CD4-positive, alpha-beta T cell treated with Interleukin-15 for 4 hours (primary cell): Measurements from ENCODE around the gene FAM53B.
"Not testable (repeated sequence)": the region's sequence is repeated elsewhere in the genome, so short reads cannot be mapped to it uniquely, and the experiment has no call there.

ENCODE experiments used
- DNase-seq: peaks from one replicate; pipeline ENCODE4 v3.0.0-alpha.2; 2020; ENCODE audit warnings: low spot score

Gene FAM53B

DNA sequence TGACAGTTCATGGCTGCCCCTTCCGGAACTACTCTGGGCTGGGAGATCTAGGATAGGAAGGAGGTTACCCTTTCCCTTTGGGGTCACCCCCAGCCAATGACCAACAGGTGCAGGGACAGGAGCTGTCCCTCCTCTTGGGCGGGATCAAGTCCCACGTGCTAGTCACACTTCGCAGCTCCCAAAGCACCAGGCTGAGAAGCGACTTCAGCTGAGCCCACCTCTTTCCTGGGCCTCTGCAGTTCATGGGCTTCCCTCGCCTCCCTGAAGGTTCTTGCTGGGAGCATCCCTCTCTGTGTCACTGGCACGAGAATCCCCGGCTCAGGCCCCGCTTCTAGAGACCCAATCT, 115.5 kb downstream of the FAM53B start:
- DNase-seq, result no peak

DNA sequence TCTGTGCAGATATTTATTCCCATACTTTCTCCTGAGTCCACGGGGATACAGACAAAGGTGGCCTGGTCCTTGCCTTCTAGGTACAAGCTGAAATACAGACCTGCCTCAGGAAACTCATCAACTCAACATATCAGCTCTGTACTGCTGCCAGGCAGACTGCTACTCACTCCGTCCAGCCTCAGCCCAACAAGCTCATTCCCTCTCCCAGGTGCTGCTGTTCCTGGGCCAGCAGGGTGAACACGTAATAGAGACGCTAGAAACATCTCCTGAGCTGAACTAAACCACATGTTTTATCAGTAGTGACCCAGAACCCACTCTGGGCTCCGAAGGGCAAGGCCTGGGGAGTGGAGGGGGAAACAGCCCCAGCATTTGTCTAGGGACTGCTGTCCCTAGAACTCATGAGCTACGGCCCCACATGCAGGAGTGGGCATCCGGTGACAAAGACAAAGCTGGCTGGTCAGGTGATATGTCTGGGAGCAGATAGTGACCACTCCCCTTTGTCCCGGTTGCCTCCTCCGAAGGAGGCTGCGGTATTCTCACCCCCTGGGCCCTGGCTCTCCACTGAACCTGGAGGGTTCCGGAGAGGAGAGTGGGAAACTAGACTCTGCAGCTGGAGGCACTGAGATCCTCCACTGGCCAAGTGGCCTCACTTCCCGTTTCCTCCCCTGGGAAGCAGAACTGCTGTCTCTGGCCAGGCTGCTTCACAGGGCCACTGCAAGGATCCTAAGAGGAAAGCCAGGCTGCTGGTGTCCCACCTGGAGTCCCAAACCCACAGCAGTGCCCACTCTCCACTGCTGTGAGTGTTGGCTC, 116.1 kb downstream of the FAM53B start:
- DNase-seq, result no peak

DNA sequence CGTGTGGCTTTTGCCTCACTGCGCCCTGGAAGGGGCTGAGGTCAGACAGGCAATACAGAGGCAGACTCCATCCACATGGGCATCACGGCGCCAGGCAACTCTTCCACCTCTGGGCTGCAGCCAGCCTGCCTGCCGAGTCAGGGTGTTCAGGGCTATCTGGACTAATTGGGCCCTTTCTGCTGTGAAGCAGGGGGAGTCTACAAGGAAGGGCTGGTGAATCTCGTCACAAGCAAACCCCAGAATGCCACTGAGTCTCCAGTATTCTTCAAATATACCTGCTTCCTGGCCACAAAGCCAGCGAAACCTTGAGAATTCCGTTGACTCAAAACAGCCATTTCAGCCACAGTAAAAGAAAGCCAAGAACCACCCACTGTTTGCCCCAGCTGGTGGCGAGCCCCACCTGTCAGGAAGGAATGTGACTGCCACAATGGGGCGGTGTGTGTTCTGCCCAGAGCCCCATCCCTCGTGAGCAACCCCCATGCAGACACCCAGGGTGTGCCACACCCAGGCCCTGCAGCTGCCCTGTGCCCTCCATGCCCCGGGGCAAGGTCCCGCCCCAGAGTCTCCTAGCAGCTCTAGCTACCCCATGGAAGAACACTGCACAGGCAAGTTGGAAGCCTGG, 117.3 kb downstream of the FAM53B start:
- peak; percentile 63 for DNase-seq

DNA sequence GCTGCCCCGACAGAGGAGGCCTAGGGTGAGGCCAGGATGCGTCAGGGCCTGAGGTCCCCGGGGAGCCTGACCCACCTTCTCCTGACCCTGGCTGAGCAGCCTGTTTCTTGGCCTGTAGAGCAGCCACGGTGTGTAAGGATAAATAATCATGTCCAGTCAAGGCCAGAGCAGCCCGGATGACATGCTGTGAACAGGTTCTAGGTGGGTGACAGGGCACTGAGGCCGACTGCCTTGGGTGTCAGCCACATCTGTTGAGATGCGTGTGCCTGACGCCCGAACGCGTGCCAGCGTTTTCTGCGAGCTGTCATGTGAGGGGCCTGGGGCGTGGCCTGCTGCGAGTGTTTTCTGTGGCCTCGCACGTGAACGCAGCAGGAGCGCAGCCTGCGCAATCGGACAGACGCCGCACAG, 118.3 kb downstream of the FAM53B start:
- no peak for DNase-seq

DNA sequence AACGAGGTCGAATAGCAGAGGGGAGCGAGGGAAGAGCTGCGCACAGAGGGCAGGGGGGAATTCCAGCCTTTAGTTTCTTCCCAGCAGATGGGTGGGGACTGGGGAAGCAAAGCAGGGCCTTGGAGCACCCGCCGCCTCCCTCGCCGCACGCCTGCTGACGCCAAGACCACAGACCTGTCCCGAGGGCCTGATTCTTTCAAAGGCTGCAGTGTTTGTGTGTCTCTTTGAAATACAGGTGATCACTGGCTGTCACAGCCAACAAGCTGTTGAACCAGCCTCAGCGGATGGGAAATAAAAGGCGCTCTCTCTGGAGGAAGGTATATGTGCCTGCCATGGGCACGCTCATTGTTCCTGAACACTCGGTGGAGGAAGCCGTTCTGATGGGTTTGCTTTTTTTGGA, 119.3 kb downstream of the FAM53B start:
- no peak for DNase-seq

DNA sequence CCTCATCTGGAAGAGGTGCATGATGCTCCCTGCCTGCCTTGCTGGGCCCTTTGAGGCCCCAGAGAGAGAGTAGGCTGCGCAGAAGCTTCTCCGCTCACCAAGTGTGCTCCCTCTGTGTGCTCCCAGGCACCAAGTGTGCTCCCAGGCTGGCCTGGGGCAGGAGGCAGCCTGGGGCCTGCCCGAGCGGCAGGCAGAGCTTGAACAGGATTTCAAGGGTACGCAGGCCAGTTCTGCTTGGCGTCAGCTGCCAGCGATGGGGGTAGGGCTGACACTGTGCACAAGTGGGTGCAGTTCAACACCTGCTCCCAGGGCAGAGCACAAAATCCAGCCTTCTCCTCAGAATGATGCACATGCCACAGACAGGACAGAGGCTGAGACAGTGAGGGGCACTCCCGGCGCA, 119.7 kb downstream of the FAM53B start:
- DNase-seq, result no peak

GRCh38 chr10:124624006-124624405, 120.2 kb downstream of the FAM53B start:
- no peak for DNase-seq

DNA sequence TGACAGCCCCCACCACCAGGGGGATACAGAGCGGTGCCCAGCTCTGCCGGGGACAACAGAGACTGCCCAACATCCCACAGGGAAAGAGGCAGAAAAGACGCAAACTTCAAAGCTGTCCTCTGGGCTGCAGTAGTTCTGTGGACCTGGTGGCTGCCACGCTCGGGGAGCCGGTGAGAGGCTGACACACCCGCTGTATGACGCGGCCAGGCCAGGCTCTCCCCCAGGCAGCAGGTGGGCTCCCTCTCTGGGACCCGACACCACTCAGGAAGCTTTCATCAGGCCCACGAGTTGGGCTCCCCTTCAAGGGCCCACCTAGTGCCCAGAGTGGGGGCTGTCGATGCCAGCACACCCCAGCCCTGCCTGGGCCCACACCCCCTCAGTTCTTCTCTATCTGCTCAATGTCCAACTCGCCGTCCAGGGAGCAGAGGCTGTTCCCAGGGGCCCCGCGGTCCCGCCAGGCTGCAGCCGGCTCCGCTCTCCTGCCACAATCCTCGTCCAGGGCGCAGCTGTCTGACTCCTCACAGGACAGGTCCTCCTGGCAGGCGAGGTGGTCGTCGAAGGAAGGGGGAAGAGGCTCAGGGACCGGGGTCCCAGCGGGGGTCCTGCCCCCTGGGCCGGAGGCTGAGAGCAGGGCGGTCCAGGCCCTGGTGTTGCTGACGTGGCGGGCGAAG, 121.2 kb downstream of the FAM53B start:
- DNase-seq, result no peak

DNA sequence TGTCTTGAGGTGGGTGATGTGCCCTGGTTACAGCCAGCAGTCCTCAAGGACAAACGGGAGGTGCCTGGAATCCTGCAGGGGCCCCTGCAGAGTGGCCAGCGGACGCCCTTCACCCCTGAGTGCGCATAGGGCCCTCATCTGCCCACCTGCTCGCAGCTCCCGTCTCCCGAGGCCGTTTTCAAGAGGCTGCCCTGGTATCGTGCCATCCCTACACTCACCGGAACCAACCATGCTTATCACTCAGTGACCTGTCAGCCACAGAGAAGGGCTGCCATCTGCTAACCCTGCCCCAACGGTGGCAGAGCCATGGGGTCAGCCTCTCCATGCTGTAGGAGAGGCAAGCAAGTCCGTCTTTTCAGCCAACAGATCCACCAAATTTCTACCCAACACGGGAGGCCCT, 122.0 kb downstream of the FAM53B start:
- DNase-seq, result no peak

DNA sequence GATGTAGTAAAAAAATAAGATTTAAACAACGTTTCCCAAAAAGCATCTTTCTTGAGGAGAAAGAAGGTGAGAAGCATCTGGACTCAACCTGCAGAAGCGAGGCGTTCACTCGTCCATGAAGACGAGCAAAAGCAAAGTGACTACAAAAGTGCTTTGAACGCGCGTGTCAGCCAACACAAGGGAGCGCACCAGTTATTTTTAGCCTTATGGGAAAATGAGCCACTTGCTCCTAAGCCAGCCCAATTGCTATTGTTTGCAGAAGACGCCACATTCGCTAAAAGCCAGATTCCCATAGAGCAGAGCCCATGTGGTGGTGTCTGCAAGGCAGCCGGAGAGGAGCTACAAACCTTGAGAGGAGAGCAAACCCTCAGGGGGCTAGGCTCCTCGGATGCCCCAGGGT, 122.5 kb downstream of the FAM53B start:
- no peak for DNase-seq

GRCh38 chr10:124619802-124620490, 124.2 kb downstream of the FAM53B start:
- DNase-seq, result no peak

GRCh38 chr10:124619195-124619594, 125.0 kb downstream of the FAM53B start:
- no peak for DNase-seq

GRCh38 chr10:124618470-124619073, 125.6 kb downstream of the FAM53B start:
- DNase-seq, result no peak

DNA sequence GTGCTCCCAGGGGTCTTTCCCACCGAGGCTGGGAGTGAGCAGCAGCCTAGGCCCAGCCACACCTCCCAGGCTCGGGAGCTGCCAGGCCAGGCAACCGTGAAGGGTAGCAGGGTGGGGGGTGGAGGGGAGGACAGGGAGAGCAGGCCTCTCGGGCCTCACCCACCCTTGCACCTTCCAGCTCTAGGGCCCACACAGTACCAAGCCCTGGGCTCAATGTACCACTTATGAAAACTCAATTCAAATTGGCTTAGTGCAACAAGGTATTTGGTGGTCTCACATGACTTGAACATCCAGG, 127.4 kb downstream of the FAM53B start:
- no peak for DNase-seq

- no peak for DNase-seq
Observed at GRCh38 chr10:124616040-124616835, 127.9 kb downstream of the FAM53B start.

- DNase-seq, result no peak
Observed at GRCh38 chr10:124615259-124615658, 128.9 kb downstream of the FAM53B start.

- DNase-seq, result no peak
Observed at GRCh38 chr10:124614003-124614659, 130.0 kb downstream of the FAM53B start.

DNA sequence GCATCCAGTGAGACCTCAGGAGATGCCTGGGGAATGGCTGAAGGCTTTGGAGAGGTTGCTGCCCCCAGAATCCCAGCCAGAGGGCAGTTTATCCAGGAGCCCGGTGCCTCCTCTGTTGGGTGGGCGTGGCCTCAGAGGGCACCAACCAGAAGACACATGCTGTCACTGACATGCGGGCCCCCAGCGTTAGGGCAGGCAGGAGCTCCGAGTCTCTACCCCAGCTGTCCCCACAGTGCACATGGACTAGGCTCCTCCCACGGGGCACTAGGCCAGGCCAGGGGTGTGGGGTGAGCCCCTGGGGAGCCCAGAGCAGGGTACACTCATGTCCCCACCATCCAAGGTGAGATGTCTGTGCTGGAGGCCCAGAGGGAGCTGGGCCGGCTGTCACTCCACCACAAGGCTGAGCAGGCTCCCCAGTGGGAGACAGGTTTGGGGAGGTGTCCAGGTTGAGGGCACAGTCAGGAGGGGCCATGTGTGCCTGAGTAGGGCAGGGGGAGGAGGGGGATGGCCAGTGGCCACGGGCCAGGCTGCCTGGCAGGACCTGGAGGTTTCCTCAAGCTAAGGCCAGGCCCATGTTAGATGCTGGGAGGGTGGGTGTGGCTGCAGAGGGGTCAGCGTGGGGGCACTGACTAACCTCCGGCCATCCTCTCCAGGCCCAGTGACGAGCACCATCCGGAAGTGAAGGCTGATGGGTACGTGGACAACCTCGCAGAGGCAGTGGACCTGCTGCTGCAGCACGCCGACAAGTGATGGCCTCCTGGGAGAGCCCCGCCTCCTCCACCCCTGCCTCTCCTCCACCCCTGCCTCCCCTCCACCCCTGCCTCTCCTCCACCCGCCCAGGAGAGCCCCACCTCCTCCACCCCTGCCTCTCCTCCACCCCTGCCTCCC, 131.3 kb downstream of the FAM53B start:
- peak; percentile 25 for DNase-seq

DNA sequence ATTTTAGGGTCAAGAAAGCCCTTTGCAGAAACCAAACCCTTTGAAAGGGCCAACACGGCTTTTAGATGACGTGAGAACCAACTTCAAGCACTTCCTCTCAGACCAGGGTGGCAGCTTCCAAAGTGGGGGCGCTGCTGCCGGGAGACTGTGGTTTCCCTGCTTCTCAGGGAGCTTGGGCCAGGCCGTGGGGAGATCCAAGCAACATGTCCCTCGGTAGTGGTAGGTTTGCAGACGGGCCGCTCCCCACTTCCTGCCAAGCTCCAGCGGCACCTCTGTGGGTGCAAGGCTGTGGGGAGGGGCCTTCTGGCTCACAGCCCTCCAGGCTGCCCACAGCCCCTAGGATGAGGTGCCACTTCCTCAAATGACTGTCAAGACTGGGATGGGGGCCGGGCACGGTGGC, 132.4 kb downstream of the FAM53B start:
- peak; percentile 39 for DNase-seq

DNA sequence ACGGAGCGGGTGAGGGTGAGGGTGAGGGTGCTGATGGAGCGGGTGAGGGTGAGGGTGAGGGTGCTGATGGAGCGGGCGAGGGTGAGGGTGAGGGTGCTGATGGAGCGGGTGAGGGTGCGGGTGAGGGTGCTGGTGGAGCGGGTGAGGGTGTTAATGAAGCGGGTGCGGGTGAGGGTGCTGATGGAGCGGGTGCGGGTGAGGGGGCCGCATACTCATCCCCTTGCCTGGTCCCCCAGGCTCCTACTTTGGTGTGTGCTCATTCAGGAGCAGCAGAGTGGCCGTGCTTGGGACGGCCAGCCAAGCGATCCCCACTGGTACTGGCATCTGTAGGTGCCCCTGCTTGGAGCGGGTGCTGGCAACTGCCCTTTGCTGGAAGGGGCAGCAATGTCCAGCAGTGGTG, 133.3 kb downstream of the FAM53B start:
- DNase-seq, result not testable (repeated sequence)
